ENCODE data around the gene GPBAR1.

GPBAR1 gene

DNA sequence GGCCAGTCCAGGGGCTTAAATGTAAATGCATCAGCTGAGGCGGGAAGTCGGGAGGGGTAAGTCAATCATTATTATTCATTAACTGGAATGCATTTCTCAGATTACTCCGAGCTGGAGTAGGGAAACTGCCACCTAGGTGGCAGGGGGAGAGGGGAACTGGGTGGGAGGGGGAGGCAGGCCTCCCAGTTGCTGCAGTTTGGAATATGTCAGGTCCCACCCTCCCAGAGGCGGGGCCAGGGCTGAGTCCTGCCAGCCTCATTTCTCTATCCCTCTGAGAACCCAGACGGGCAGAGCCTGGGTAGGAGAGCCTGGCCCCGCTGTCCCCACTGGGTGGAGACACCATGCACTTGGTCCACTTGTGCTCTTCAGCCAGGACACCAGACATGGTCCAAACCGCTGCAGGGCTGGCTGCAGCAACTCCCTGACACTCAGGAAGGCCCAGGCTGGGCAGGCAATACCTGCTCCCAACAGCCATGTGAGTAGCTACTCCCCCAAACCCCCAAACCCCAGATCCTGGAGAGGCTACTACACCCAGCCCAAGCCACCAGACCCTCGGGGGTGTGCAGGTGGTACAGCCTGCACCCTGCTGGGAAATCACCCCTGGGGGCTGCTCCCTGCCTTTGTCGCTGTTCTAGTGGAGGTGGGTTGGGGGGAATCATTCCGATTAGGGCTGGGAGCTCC is at the start of gene GPBAR1:
GPBAR1 (plus strand) TSS at position 274 of the 681 bp plus-strand sequence. CDS start 1,710 bp downstream, outside the sequence.
- DNase-seq (ENCODE audit: low read depth in 3 of 3, low spot score in 1 of 3), result no peak

GRCh38 chr2:218214116-218214515 is 46.7 kb upstream of the GPBAR1 start:
- no peak for DNase-seq (ENCODE audit: low read depth in 3 of 3, low spot score in 1 of 3)

DNA sequence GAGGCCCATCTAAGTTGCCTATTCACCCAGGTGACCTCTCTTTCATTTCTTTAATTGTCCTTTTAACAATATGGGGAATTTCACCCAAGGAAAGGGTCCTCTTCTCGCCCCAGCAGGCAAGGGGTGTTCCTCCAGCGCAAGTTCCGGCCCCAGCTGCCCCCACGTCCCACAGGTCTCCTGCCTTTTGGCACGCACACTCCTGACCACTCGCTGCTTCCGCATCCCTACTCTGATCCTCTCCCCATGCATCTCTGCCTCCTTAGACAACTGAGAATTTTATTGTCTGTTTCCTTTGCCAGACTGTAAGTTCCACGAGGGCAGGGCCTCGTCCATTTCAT is 44.5 kb upstream of the GPBAR1 start:
- DNase-seq (ENCODE audit: low read depth in 3 of 3, low spot score in 1 of 3), result no peak

DNA sequence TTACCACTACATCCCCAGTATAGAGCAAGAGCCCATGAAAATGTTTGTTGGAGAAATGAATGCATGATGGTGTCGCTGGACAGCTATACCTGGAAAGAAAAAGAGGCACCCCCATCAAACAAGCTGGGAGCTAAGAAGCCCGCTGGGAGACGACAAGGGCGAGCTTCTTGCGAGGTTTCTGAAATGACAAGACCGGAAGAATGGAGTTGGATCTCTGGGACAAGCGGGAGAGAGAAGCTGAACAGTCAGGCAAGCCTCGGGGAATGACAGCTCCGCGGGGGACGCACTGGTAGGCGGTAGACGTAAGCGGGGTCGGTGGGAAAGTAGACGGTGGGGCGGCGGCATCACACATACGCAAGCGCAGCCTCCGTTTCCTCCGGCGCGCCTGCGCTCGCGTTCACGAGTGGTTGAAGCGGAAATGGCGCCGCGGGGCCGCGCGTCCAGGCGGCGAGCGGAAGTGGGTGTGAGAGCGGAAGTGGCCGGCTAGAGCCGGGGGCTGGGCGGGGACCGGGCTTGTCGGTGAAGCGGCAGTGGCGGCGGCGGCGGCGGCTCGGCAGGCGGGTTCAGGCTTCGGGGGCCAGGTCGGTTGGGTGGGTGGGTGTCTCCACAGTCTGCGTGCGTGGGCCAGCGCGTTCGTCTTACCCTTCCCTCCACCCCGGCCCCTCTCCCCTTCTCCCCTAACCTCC is 44.0 kb upstream of the GPBAR1 start, which contains the start of gene ARPC2:
ARPC2 (plus strand) TSS at position 516 of the 686 bp plus-strand sequence. CDS start 282 bp downstream, outside the sequence.
- peak; percentile 83 to 89 (median 88) for DNase-seq (ENCODE audit: low read depth in 3 of 3, low spot score in 1 of 3)

GRCh38 chr2:218217360-218218267 is 43.2 kb upstream of the GPBAR1 start:
- peak; percentile 10 to 53 (median 34) for DNase-seq (ENCODE audit: low read depth in 3 of 3, low spot score in 1 of 3)

- DNase-seq (ENCODE audit: low read depth in 3 of 3, low spot score in 1 of 3), result no peak
These were observed 42.3 kb upstream of the GPBAR1 start for GRCh38 chr2:218218268-218219185.

DNA sequence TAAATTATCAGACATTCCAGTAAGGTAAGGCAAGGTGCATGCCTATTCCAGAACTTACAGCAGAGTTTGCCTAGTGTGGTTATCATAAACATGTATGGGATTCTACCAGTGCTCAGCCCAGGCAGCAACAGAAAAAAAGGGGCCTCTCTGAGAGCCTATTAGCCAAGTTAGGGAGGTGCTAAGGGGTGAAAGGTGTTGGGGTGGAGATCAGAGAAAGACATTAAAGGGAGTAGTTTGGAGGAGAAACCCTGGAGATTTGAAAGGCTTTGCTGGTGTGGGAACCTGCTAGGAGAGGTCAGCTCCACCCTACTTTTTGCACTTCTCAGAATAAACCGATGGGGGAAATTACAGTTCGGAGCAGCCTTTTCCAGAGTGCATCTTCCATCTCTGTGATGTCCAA is 40.9 kb upstream of the GPBAR1 start:
- no peak for DNase-seq (ENCODE audit: low read depth in 3 of 3, low spot score in 1 of 3)

DNA sequence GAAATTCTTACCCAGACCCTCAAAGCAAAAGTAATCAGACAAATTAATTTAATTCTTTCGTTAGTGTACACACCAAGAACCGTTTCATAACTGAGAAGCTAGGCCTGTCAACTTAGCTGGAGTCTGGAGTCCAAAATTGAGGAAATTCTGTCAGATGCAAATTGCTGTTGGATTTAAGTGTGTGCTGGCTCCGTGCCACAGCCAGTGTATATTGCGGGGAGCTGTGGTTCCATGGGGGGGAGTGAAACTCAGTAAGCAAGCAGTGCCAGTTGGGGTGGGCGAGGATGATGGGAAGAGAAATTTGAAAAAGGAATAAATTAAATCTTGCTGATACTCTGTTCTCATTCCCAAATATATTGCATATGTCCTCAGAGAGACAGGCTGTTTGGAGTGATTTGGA is 39.8 kb upstream of the GPBAR1 start:
- no peak for DNase-seq (ENCODE audit: low read depth in 3 of 3, low spot score in 1 of 3)

DNA sequence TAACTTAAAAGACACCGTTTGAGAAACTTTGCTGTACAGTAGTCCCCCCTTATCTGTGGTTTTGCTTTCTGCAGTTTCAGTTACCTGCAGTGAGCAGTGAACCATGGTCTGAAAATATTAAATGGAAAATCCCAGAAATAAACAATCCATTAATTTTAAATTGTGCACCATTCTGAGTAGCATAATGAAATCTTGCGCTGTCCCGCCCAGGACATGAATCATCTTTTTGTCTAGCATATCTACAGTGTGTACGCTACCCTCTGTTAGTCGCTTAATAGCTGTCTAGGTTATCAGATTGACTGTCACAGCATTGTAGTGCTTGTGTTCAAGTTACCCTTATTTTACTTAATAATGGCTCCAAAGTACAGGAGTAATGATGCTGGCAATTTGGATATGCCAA is 37.8 kb upstream of the GPBAR1 start:
- DNase-seq (ENCODE audit: low read depth in 3 of 3, low spot score in 1 of 3), result no peak

- no peak for DNase-seq (ENCODE audit: low read depth in 3 of 3, low spot score in 1 of 3)
These were observed 36.6 kb upstream of the GPBAR1 start for GRCh38 chr2:218224186-218224585.

- DNase-seq (ENCODE audit: low read depth in 3 of 3, low spot score in 1 of 3), result no peak
These were observed 33.9 kb upstream of the GPBAR1 start for GRCh38 chr2:218226903-218227302.

- DNase-seq (ENCODE audit: low read depth in 3 of 3, low spot score in 1 of 3), result no peak
These were observed 32.3 kb upstream of the GPBAR1 start for GRCh38 chr2:218228366-218229090.

DNA sequence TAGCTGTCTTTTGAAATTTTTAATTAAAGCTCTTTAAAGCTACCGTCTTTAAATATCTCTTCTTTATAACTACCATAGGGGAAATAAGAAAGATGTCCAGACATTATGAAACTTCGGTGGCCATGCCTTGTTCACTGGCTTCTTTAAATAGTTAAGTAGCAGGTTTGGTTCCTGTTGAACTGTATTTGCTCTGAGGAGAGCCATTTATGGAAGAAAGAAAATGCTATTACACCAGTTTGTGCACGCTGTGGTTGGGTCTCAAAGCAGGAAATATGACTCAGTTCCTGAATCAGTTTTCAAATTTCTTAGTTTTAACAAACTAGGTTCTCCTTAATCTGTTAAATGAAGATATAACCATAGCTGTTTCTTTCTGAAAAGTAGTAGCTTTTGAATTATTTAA is 31.6 kb upstream of the GPBAR1 start:
- DNase-seq (ENCODE audit: low read depth in 3 of 3, low spot score in 1 of 3), result peak in 1 of 3 donors; percentile 18

- DNase-seq (ENCODE audit: low read depth in 3 of 3, low spot score in 1 of 3), result no peak
These were observed 31.0 kb upstream of the GPBAR1 start for GRCh38 chr2:218229851-218230250.

DNA sequence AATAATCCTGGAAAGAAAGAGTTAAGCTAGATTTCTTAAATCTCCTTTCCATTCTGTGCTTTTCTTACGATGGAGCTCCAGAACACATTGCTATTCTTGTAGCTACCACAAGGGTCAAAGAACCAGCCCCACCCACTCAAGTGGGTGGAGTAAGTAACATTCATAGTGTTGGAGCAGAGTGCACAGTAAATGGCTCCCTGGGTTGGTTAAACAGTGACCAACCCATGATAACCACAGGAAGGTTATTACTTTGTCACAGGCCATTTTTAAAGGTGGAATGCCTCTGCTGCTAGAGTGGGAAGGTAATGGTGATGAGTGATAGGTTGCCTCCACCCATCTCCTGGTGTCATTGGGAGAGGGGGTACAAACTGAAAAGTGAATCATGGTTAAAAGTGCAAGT is 29.9 kb upstream of the GPBAR1 start:
- DNase-seq (ENCODE audit: low read depth in 3 of 3, low spot score in 1 of 3), result no peak

DNA sequence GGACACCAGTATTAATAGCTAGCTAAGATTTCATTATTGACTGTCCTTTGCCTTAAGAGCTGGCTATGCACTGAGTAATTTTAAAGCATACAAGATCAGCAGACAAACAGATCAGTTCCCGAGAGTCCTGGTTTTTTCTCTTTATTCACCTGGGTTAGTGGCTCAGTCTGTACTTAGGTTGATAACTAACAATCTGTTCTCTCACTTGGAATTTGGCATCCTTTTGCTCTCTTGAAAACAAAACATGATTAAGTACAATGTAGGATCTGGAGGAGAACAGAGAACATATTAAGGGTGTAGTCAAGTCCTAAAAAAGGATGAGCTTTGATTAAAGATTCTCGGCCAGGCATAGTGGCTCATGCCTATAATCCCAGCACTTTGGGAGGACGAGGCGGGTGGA is 27.3 kb upstream of the GPBAR1 start:
- DNase-seq (ENCODE audit: low read depth in 3 of 3, low spot score in 1 of 3), result no peak

GRCh38 chr2:218234521-218234920 is 26.3 kb upstream of the GPBAR1 start:
- DNase-seq (ENCODE audit: low read depth in 3 of 3, low spot score in 1 of 3), result no peak

- no peak for DNase-seq (ENCODE audit: low read depth in 3 of 3, low spot score in 1 of 3)
These were observed 25.8 kb upstream of the GPBAR1 start for GRCh38 chr2:218235017-218235416.

DNA sequence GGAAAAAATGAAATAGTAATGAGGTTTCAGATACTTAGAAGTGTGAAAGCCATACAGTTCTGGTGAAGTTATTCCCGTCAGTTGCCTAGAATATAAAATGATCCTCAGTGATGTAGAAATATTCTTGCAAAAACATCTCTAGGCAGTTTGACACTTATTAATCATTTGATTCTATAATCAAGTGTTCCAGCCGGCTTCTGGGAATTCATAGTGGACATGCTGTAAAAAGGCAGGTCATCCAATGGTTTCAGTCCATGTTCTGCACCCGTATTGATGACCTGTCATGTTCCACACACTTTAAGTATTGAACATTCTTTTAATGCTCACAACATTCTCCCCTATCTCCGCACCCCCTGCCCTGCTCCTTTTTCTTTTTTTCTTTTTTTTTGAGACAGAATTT is 24.0 kb upstream of the GPBAR1 start:
- no peak for DNase-seq (ENCODE audit: low read depth in 3 of 3, low spot score in 1 of 3)

DNA sequence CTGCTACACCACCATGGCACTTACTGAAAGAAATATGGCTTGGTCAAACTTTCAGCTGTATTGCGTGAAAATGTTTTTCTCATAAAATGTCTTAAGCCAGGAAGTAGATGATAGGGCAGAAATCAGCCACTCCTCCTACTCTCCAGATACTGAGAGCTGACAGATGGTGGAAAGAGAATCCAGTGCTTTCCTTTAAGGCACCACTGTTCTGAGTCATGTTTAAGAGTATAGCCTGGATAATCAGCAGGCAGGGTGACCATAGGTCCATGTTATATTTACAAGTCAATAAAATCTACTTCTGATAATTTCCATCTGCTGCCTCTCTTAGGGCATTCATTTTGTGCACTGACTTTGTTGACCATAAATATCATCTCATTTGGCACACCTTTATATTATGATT is 21.9 kb upstream of the GPBAR1 start:
- no peak for DNase-seq (ENCODE audit: low read depth in 3 of 3, low spot score in 1 of 3)

Data from stimulated activated CD4-positive, alpha-beta T cell treated with anti-CD3 and anti-CD28 coated beads, TNF-alpha, amount 100 ng/mL, for 1 hour (primary cell).